Measurements from ENCODE around the gene HRH2.
"Not testable (repeated sequence)": the region's sequence is repeated elsewhere in the genome, so short reads cannot be mapped to it uniquely, and the experiment has no call there.

The HRH2 gene

GRCh38 chr5:175638305-175638704, 19.6 kb upstream of the HRH2 start:
- DNase-seq: no peak
- in situ Hi-C loops (cut with HindIII; ENCODE audit: low pct_ligation_motif_present, low pct_unique_long_range_greater_than_20kb, low sequenced_read_pairs): no loop called here

- no peak for DNase-seq
- in situ Hi-C loops (cut with HindIII; ENCODE audit: low pct_ligation_motif_present, low pct_unique_long_range_greater_than_20kb, low sequenced_read_pairs): no loop called here
Observed at GRCh38 chr5:175640106-175640775, 17.6 kb upstream of the HRH2 start.

DNA sequence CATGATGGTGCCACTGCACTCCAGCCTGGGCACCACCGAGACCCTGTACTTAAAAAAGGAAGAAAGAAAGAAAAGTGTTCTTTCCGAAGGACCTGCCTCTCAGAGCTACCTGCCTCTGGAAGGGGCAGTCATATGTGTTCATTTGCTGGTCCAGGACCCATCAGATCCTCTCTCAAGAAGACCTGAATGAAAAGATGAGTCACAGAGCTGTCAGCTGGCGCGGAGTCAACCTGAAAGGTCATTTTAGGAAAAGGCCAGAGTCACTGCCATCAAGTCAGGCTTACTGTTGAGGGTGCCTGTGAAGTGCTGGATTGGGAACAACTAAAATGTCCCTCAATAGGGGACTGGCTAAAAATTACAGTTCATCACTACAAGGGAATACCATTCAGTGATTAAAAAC, 14.9 kb upstream of the HRH2 start:
- in situ Hi-C loops (cut with HindIII; ENCODE audit: low pct_ligation_motif_present, low pct_unique_long_range_greater_than_20kb, low sequenced_read_pairs): no loop called here
- DNase-seq: no peak

DNA sequence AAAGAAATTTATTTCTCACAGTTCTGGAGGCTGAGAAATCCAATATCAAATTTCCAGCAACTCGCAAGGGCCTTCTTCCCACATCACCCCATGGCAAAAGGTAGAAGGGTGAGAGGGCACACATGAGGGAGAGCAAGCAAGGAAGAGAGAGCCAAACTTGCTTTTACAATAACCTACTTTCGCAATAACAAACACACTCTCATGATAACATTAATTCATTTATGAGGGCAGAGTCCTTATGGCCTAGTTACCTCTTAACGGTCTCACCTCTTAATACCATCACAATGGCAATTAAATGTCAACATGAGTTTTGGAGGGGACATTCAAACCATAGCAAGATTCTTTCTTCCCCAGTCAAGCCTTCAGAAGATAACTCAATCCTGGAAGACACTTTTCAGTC, 11.6 kb upstream of the HRH2 start:
- no peak for DNase-seq
- in situ Hi-C loops (cut with HindIII; ENCODE audit: low pct_ligation_motif_present, low pct_unique_long_range_greater_than_20kb, low sequenced_read_pairs): no loop called here

- DNase-seq: no peak
- in situ Hi-C loops (cut with HindIII; ENCODE audit: low pct_ligation_motif_present, low pct_unique_long_range_greater_than_20kb, low sequenced_read_pairs): no loop called here
Observed at GRCh38 chr5:175649967-175650366, 7.9 kb upstream of the HRH2 start.

- in situ Hi-C loops (cut with HindIII; ENCODE audit: low pct_ligation_motif_present, low pct_unique_long_range_greater_than_20kb, low sequenced_read_pairs); DNase-seq: not testable (repeated sequence)
Observed at GRCh38 chr5:175650430-175651205, 7.3 kb upstream of the HRH2 start.

DNA sequence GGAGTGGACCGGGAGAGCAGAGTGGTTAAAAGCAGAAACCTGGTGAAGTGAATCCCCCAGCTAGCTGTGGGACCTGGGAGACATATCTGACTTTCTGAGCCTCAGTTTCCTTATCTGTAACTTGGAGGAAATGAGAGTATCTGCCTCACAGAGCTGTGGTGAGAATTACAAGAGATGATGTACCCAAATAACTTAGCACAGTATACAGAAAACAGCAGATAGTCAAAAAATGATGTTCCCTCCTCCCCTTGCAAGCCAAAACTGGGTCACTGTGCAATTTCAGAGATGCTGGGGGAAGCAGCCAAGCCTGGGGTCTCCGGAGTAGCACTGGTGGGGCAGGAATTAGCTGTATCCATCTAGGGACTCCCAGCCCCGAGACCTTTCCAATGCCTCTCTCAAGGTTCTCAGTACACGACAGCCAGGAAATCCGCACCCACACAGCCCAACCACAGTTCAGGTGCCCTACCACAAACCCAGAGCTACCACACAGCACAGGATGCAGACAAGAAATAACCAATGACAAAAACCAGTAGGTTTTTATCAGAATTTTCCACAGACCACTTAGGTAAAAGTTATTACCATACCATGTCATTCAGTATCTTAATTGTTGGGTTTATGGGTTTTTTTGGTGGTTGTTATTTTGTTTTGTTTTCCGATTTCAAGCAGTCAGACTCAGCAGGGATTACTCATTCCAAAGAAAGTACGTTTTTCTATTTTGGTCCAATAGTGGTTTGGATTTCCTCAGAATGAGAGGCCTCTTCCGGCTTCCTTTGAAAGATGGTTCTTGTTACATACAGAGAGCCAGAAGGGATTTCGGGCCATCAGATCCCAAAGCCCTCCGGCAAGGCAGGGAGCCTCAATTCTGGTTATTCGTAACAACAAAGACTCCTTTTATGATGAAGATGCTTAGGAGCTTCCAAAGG, 4.9 kb upstream of the HRH2 start:
- in situ Hi-C loops (cut with HindIII; ENCODE audit: low pct_ligation_motif_present, low pct_unique_long_range_greater_than_20kb, low sequenced_read_pairs): no loop called here
- DNase-seq: no peak

- no peak for DNase-seq
- in situ Hi-C loops (cut with HindIII; ENCODE audit: low pct_ligation_motif_present, low pct_unique_long_range_greater_than_20kb, low sequenced_read_pairs): no loop called here
Observed at GRCh38 chr5:175653763-175654162, 4.1 kb upstream of the HRH2 start.

- no peak for DNase-seq
Observed at GRCh38 chr5:175654339-175654738, 3.5 kb upstream of the HRH2 start.

GRCh38 chr5:175654807-175655206, 3.1 kb upstream of the HRH2 start:
- in situ Hi-C loops (cut with HindIII; ENCODE audit: low pct_ligation_motif_present, low pct_unique_long_range_greater_than_20kb, low sequenced_read_pairs): no loop called here
- DNase-seq: peak; percentile 75

More at GRCh38 chr5:175654339-175654738, 3.5 kb upstream of the HRH2 start:
- in situ Hi-C loops (cut with HindIII; ENCODE audit: low pct_ligation_motif_present, low pct_unique_long_range_greater_than_20kb, low sequenced_read_pairs): no loop called here

- no peak for DNase-seq
- in situ Hi-C loops (cut with HindIII; ENCODE audit: low pct_ligation_motif_present, low pct_unique_long_range_greater_than_20kb, low sequenced_read_pairs): no loop called here
Observed at GRCh38 chr5:175655411-175655810, 2.5 kb upstream of the HRH2 start.

- in situ Hi-C loops (cut with HindIII; ENCODE audit: low pct_ligation_motif_present, low pct_unique_long_range_greater_than_20kb, low sequenced_read_pairs): no loop called here
- no peak for DNase-seq
Observed at GRCh38 chr5:175656966-175657365, 905 bp upstream of the HRH2 start.

- no peak for DNase-seq
- in situ Hi-C loops (cut with HindIII; ENCODE audit: low pct_ligation_motif_present, low pct_unique_long_range_greater_than_20kb, low sequenced_read_pairs): no loop called here
Observed at GRCh38 chr5:175658299-175659145, 651 bp downstream of the HRH2 start.

DNA sequence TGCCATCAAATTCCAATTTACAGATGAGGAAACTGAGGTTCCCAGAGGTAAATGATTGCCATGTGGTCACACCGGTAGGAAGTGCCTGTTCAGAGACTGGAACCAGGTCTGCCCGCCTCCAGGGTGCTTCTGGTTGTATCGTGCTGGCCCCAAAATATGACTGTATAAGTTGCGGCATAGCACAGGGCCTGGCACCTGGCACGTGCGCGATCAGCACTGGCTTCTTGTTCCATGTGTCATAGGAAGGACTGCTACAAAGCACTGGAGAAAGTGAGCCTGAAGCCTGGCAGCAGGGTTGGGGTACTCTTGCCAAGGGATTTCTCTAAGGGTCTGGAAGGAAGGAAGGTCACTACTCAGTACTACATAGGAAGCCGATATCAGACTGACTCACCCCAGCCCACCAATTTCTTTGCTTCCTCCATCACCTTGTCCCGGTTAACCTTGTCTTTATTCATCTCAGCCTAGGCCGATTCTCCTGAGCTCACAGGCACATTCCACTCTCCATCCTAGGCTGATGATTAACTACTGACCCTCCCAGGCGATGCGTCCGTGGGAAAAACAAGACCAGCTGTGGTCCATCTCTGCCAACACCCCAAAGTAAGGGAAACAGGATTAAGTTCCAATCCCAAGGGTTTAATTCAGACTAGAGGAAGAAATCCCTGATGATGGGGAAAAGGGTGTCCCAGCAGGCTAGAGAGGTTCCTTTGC, 1.8 kb downstream of the HRH2 start:
- DNase-seq: peak; percentile 30
- in situ Hi-C loops (cut with HindIII; ENCODE audit: low pct_ligation_motif_present, low pct_unique_long_range_greater_than_20kb, low sequenced_read_pairs): no loop called here

- DNase-seq: no peak
- in situ Hi-C loops (cut with HindIII; ENCODE audit: low pct_ligation_motif_present, low pct_unique_long_range_greater_than_20kb, low sequenced_read_pairs): no loop called here
Observed at GRCh38 chr5:175663186-175664184, 5.6 kb downstream of the HRH2 start.

DNA sequence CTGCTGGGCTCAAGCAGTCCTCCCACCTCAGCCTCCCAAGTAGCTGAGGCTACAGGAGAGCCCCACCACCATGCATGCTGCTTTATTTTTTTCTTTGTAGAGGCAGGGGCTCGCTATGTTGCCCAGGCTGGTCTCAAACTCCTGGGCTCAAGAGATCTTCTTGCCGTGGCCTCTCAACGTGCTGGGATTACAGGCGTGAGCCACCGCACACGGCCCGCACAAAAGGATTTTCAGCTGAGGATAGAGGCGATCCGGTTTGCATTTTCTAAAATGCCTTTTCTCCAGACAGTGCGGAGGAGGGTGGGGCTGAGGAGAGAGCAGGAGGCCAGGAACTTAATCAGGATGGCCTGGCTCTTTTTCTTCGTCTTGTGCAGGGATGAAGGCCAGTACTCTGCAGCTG, 6.9 kb downstream of the HRH2 start:
- in situ Hi-C loops (cut with HindIII; ENCODE audit: low pct_ligation_motif_present, low pct_unique_long_range_greater_than_20kb, low sequenced_read_pairs): no loop called here

DNA sequence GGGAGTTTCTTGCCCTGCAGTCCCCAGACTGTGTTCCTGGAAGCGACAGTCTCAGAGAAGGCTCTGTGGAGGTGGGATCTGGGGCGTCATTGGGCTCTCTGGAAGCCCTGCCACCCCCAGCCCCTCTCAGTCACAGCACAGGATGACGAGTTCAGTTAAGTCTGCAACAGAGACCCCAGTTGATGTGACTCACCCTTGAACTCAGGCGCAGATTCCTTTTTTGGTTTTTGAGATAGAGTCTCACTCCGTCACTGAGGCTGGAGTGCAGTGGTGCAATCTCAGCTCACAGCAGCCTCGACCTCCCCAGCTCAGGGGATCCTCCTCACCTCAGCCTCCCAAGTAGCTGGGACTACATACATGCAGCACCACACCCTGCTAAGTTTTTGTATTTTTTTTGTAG, 8.3 kb downstream of the HRH2 start:
- DNase-seq: no peak
- in situ Hi-C loops (cut with HindIII; ENCODE audit: low pct_ligation_motif_present, low pct_unique_long_range_greater_than_20kb, low sequenced_read_pairs): no loop called here

More for the DNA sequence above, 6.9 kb downstream of the HRH2 start:
- no peak for DNase-seq

Data from ACHN (cell line).